Astrocyte of the spinal cord (primary cell): Measurements from ENCODE around the gene HES3.

Experiments
- DNase-seq: peaks from one replicate; pipeline ENCODE4 v3.0.0; 2011; ENCODE audit warnings: low read depth, low spot score
- H3K4me3 ChIP-seq: 2 replicates; pipeline ENCODE4 v1.5.1; 2011; ENCODE audit warnings: low read depth, mild to moderate bottlenecking, low read length, moderate library complexity
- CTCF ChIP-seq: IDR thresholded peaks from 2 replicates; pipeline ENCODE4 v1.5.1; 2012; ENCODE audit warnings: low read depth, mild to moderate bottlenecking, low read length, inconsistent platforms
- in situ Hi-C: cut with HindIII; loops from 2 replicates; pipeline ENCODE4 v1.10.0; 2017; ENCODE audit warnings: low sequenced_read_pairs

HES3 gene

DNA sequence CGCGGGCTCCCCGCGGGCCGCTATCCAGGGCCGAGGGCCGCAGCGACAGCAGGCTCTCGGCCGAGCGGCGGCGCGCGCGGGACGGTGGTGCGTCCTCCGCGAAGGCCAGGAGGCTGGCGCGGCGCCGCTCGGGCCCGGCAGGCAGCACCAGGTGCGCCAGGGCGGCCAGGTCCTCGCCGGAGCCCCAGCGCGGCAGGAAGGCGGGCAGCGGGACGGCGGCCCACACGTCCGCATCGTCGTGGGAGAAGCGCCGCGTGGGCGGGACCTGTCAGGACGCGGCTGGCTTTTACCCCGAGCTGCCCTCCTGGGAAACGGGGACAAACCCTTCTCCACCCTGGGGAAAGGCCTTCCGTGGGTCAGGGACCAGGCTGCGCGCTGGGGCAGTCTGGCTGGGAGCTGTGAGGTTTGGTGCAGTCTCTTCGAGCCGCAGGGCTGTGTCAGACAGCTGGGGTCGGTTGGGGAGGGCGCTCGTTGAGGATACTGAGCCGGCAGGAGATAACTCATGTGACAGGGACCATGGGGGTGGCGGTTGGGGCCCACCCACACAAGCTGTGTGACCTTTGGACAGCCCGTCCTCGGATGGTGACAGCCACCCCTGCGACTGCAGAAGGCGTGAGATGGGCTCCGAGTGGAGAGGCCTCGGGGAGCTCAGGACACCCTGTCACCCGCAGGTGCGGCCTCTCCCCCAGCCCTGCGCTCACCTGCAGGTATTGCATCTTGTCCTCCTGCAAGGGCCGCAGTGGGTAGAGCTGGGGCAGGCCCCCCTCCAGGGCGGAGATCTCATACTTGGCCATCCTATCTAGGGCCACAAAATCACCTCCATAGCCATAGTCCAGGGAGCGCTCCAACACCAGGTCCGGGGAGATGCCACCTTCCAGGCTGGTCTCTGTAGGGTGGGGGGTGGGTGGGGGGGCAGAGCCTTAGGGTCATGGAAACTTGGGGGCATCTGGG lies 6.0 kb downstream of the HES3 start:
- H3K4me3 ChIP-seq = no peak overlapping the region
- in situ Hi-C loops = no loop called here
- no peak for TF ChIP-seq CTCF
- no peak for DNase-seq

DNA sequence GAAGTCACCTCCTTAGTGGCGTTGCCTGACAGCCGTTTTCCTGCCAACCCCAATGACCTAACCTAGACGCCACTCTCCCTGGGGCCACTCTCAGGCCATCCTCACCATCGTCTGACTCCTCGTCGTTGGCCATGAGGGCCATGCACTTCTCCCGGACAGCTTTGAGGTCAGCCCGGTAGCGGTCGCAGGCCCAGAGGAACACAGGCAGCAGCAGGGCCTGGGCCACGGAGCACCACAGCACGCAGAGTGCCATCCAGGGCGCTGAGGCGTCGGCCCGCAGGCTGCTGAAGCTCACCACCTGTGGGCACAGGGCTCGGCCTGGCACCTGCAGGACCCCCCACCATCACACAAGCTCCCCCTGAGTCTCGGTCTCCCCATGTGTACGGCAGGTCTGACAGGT lies 7.3 kb downstream of the HES3 start:
- no peak overlapping the region for H3K4me3 ChIP-seq
- in situ Hi-C loops = no loop called here
- DNase-seq = no peak
- TF ChIP-seq CTCF = no peak

- no peak for DNase-seq
- H3K4me3 ChIP-seq = no peak overlapping the region
- in situ Hi-C loops = no loop called here
- TF ChIP-seq CTCF = no peak
Measured at GRCh38 chr1:6251681-6252373, 7.8 kb downstream of the HES3 start.

GRCh38 chr1:6252374-6252710 lies 8.4 kb downstream of the HES3 start:
- no peak for DNase-seq
- TF ChIP-seq CTCF = no peak
- H3K4me3 ChIP-seq = no peak overlapping the region
- in situ Hi-C loops = no loop called here

- H3K4me3 ChIP-seq = no peak overlapping the region
- no peak for TF ChIP-seq CTCF
- no peak for DNase-seq
- in situ Hi-C loops = no loop called here
Measured at GRCh38 chr1:6253380-6253779, 9.4 kb downstream of the HES3 start.

GRCh38 chr1:6254691-6255090 lies 10.7 kb downstream of the HES3 start:
- no peak for DNase-seq
- H3K4me3 ChIP-seq = no peak overlapping the region
- no peak for TF ChIP-seq CTCF
- in situ Hi-C loops = no loop called here
